Urinary bladder (tissue), 4 donors: ENCODE results near the gene RORB. TPM values are rescaled to one million over a fixed set of nuclear protein-coding genes. Genes with fewer than 3 reads are reported as not detected.
"Not testable (repeated sequence)": the region's sequence is repeated elsewhere in the genome, so short reads cannot be mapped to it uniquely, and the experiment has no call there.

ENCODE experiments used
- DNase-seq: peaks from one replicate; pipeline ENCODE4 v3.0.0-alpha.2; 2015; ENCODE audit errors: extremely low spot score
- H3K27ac ChIP-seq: one replicate; pipeline ENCODE4 v1.5.1; 2013; ENCODE audit warnings: low read depth, mild to moderate bottlenecking, moderate library complexity
- H3K36me3 ChIP-seq: one replicate; pipeline ENCODE4 v1.6.1; 2013; ENCODE audit warnings: mild to moderate bottlenecking, moderate library complexity; ENCODE audit not compliant: insufficient read depth
- H3K4me1 ChIP-seq: one replicate; pipeline ENCODE4 v1.6.1; 2013; ENCODE audit warnings: mild to moderate bottlenecking, moderate library complexity; ENCODE audit not compliant: insufficient read depth
- H3K4me3 ChIP-seq: one replicate; pipeline ENCODE4 v1.5.1; 2013; ENCODE audit warnings: low read depth, low read length
- WGBS: extraction: QIAGEN DNeasy Blood & Tissue Kit; methylation state at CpG from one replicate; pipeline ENCODE4 v1.1.7; 2013; 5-methylcytosine and 5-hydroxymethylcytosine counted together
- polyA plus RNA-seq: library from polyadenylated mRNA; stranded (reverse); fragments of 200-250 nt; gene quantifications from one replicate; pipeline ENCODE4 v1.2.3, GENCODE V29; 2013
- total RNA-seq: library from RNA; depleted of rRNA; stranded (reverse); fragments of >200 nt; gene quantifications from one replicate; pipeline ENCODE4 v1.2.3, GENCODE V29; 2014
- donor health status: healthy with polysubstance abuse.
- donor health status: healthy.

Gene RORB
- total and polyA plus RNA-seq, 2 donors: 0.13 to 0.74 TPM

DNA sequence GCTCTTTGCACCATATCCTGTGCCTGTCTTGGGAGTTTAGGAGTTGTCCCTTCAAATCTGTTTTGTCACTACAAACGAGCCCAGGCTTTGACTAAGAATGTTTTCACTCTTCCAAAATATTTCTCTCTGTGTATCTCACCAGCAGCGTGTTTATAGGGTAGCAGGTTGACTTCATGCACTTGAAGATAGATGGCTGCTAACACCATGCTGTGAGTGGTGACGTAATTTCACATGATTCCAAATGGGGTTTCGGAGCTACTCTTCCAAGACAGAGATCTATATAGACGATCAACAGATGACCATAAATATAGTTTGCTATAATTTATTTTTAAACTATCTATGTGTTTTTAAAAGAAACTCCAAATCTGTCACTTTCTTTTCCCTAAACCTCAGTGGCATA is 30.6 kb downstream of the RORB start:
- H3K4me1 ChIP-seq: no peaks in the 10 kb centered on the region
- no peaks in the 10 kb centered on the region for H3K36me3 ChIP-seq
- no peak overlapping the region for H3K27ac ChIP-seq
- DNase-seq: no peak
- 66% methylated on average over 5 of the region's 5 CpGs for WGBS
- no peak overlapping the region for H3K4me3 ChIP-seq

DNA sequence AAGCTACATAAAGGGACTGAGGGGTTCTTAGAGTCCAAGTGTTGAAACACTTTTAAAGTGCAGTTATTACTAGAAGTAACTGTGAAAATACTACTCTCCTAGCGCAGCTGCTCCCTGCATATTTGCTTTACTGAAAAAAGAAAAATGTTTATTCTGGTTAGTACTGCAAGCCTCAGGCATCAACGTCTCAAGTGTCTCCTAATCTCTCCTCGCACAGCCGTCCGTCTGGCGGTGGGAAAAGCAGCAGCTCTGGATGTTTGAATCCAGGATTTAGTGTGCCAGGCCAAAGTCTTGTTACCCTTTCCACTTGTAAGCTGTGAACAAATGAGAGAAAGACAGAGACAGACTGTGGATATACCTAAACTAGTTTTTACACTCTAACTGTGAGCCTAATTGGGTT is 31.1 kb downstream of the RORB start:
- Histone ChIP-seq H3K27ac (no peak overlapping the region), H3K36me3 (no peaks in the 10 kb centered on the region), H3K4me1 (no peaks in the 10 kb centered on the region), H3K4me3 (no peak overlapping the region)
- 32% methylated on average over 6 of the region's 6 CpGs for WGBS
- no peak for DNase-seq

DNA sequence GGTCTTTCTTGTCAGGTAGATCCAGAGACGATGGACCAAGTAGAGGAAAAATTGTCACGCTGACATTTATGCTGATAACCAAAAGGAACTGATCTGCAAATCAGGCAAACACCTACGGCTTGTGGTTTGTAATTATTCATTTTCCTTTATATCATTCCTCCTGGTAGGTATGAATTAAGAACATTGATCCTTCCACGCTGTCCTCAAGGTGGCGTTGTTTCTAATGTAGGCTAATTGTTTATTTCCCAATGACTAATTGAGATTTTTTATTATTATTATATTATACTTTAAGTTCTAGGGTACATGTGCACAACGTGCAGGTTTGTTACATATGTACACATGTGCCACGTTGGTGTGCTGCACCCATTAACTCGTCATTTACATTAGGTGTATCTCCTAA is 33.3 kb downstream of the RORB start:
- DNase-seq, H3K36me3 ChIP-seq, H3K4me3 ChIP-seq, H3K4me1 ChIP-seq, H3K27ac ChIP-seq: not testable (repeated sequence)
- 71% methylated on average over 8 of the region's 8 CpGs for WGBS

DNA sequence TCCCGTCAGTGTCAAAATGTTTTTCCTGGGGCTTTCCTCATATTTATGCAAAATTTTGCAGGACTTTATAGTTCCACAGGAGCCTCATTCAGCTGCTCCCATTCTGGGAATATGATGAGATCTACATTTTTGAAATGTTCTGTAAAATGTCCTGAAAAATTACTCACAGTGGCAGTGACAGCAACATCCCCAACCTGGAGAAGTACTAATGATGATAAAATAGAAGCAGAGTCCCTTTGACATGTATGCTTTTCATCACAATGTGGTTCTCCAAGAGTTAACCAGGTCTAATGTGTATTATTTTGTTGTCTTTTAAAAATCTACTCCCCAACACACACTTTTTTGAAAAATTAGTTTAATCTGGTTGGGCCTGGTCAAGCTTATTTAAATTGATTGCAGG is 36.1 kb downstream of the RORB start:
- H3K36me3 ChIP-seq: no peaks in the 10 kb centered on the region
- no peak overlapping the region for H3K27ac ChIP-seq
- DNase-seq: no peak
- no peaks in the 10 kb centered on the region for H3K4me1 ChIP-seq
- no peak overlapping the region for H3K4me3 ChIP-seq
- 77% methylated on average over 1 of the region's 1 CpG for WGBS

DNA sequence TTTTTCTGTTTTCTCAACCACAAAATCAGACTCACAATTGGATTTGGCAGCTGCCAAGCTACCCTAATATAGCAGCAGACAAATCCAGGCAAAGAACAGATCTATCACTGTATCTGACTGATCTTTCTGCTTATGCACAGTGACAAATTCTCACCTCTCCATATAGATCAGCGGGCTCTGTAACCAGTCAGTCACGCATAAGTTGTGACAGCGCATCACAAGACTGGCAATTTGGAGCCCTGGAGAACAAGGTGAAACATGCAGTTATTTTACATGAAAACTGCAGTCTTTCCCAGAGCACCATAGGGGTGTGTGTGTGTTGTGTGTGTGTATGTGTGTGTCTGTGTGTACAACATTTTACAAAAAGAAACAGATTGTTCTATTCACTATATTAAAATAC is 37.7 kb downstream of the RORB start:
- Histone ChIP-seq H3K36me3 (no peaks in the 10 kb centered on the region), H3K27ac (no peak overlapping the region), H3K4me1 (no peaks in the 10 kb centered on the region), H3K4me3 (no peak overlapping the region)
- 89% methylated on average over 3 of the region's 3 CpGs for WGBS
- no peak for DNase-seq

DNA sequence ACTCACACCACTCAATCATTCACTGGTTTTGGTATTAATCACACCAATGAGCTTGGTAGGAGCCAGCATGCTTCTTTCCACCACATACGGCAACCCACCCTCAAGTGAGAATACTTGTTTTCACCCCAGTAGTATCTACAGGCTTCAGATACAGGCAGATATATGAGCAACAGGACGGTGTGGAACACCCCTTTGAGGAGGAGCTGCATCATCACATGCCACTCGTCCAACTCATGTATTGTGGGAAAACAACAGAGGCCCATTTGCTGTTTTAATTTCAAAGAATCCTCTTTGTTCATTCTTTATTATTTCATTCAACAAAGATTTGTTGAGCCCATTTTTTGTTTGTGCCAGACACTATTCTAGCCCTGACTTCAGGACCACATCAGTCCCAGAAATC is 46.0 kb downstream of the RORB start:
- 41% methylated on average over 3 of the region's 3 CpGs for WGBS
- Histone ChIP-seq H3K4me1 (no peaks in the 10 kb centered on the region), H3K36me3 (peaks cover 2% of the 10 kb centered on the region)

DNA sequence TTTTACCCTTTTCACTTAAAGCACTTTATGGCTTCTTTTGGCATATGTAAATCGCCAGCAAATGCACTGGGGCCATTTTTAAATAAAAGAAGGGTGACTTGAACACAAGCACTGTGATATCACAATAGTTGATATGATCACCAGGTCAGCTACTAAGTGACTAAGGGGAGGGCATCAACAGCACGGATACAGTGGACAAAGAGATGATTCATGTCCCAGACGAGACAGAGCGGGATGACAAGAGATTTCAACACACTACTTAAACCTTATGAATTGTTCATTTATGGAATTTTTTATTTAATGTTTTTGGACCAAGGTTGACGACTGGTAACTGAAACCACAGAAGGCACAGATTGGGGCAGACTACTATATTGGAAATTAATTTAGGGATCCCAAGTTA is 54.1 kb downstream of the RORB start:
- Histone ChIP-seq H3K27ac (no peak overlapping the region), H3K4me1 (no peaks in the 10 kb centered on the region), H3K36me3 (no peaks in the 10 kb centered on the region), H3K4me3 (no peak overlapping the region)
- no peak for DNase-seq
- WGBS: 76% methylated on average over 5 of the region's 5 CpGs

More for the DNA sequence above, 46.0 kb downstream of the RORB start:
- H3K4me3 ChIP-seq: no peak overlapping the region
- H3K27ac ChIP-seq: no peak overlapping the region
- DNase-seq: no peak

DNA sequence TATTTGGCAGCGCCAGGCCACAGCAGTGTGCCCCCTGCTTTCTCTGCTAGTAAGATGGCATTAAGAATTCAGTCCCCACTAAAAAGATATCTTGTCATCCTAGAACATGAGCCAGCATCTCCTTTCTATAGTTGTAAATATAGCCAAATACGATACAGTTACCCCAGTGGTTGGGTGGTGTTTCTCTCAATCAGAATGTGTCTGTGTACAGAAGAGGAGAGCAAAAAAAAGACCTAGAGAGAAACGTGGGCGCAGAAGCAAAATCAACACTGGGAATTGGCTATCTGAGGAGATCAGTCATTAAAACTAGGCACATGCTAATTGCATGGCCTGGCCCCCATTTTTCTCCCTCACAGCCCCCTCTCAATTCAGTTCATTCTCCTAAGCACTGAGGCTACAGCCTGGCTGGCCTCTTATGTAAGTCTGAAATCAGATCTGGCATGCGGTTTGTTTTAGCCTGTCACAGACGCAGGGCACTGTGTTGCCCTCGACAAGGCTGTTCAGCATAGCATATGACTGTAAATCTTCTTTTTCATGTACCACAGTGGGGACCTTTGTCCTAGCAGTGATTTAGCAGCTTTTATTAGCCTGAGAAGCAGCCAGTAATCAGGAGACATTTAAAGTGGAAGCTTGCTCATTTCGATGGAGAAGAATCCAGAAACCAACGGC is 57.8 kb downstream of the RORB start:
- no peaks in the 10 kb centered on the region for H3K4me1 ChIP-seq
- H3K36me3 ChIP-seq: no peaks in the 10 kb centered on the region
- no peak overlapping the region for H3K27ac ChIP-seq
- DNase-seq: peak; percentile 20
- 37% methylated on average over 9 of the region's 9 CpGs for WGBS
- H3K4me3 ChIP-seq: no peak overlapping the region

DNA sequence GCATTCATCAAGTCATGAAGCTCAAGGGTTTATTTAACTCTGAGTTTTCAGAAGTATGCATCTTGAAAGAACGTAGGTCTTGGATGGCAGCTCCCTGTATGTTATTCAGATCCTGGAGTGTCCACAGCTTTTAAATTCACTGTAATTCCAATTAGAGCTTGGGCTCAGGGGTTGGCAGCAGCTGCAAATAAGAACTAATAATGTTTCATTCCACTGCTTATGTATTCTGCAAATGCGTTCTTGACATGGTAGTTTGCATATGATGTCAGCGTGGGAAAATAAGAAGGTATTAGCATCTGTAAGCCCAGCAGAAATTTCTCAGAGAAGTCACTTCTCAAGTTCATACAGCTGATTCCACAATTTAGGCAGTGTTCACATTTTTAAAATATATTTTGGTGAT is 58.4 kb downstream of the RORB start:
- Histone ChIP-seq H3K27ac (no peak overlapping the region), H3K4me1 (no peaks in the 10 kb centered on the region), H3K36me3 (no peaks in the 10 kb centered on the region), H3K4me3 (no peak overlapping the region)
- 65% methylated on average over 3 of the region's 3 CpGs for WGBS
- DNase-seq: no peak

DNA sequence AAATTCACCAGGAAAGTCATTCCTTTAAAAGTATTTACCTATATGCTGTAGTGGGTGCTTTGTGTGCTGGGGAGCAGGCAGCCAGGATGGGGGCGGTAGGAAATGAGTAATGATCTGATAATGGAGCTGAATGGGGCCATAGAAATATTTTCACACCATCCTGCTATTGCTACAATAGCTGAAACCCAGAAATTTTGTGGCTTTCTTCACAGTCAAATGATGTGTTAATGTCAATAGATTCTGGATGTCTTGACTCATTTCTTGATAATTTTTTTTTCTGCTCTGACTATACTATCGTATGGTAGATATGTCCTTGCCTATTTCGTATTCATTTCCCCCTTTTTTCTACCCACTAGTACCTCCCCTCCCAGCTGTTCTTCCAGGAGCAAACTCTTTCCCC is 59.5 kb downstream of the RORB start:
- Histone ChIP-seq H3K27ac (no peak overlapping the region), H3K4me1 (no peaks in the 10 kb centered on the region), H3K4me3 (no peak overlapping the region), H3K36me3 (no peaks in the 10 kb centered on the region)
- 61% methylated on average over 3 of the region's 3 CpGs for WGBS
- no peak for DNase-seq

DNA sequence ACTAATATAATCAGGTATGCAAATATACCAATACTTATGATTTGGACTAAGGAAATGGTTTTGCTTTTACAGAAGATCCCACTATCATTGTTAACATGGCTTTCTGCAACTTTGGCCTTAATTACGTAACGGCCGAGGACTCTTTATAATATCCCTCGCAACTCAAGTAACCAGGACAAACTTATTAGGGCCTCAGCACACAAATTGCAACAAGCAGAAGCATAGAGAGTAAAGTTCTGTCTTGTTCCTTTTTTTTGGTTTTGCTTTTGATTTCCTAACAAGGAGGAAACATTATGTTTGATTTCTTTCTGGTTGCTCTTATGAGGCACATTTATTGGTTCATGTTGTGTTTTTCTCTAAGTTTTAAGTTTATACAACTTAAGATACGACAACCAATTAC is 60.4 kb downstream of the RORB start:
- H3K27ac ChIP-seq: no peak overlapping the region
- H3K4me1 ChIP-seq: no peaks in the 10 kb centered on the region
- DNase-seq: no peak
- 80% methylated on average over 5 of the region's 5 CpGs for whole genome bisulfite sequencing
- no peak overlapping the region for H3K4me3 ChIP-seq
- no peaks in the 10 kb centered on the region for H3K36me3 ChIP-seq

DNA sequence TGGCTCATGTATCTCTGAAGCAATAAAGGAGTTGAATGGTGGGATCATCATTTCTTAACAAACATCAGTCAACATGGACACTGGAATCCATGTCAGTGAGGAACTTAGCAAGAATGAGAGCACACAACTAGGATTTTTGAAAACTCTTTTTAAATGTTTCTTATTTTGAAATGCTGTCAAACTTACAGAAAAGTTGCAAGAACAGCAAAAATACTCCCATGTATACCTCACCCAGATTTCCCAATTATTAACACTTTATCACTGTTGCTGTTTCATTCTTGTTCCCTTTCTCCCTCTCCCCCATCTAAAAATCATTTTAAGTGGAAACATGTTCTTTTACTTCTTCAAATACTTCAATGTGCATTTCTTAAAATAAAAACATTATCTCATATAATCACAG is 65.5 kb downstream of the RORB start:
- no peaks in the 10 kb centered on the region for H3K4me1 ChIP-seq
- no peak for DNase-seq
- H3K4me3 ChIP-seq: no peak overlapping the region
- H3K27ac ChIP-seq: no peak overlapping the region
- no peaks in the 10 kb centered on the region for H3K36me3 ChIP-seq

DNA sequence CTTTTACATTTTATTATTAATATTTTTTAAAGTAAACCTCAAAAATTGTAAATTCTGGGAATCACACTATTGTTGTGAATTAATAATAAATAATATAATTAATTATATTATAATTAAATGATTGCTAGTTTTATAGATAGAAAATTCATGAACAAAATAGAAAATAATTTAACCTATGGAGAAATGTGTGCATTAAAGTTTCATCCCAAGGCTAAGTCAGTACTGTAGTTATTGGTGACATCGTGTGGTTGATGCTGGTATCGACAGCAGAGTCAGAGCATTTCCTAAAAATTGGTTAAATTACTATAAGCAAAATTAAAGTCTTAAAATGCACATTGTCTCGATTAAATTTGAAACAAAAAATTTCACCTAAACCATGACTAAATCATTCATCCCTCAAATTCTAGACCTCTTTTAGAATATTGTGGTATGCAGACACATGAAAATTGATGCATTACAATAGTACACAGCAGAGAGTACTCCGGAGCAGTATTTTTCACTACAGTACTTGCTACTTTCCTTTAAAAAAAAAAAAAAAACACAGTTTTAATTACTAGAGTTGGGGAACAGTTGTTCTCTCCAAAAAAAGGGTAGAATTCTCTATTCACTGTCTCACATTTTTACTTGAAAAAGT is 73.9 kb downstream of the RORB start:
- Histone ChIP-seq H3K27ac (no peak overlapping the region), H3K4me1 (no peaks in the 10 kb centered on the region), H3K4me3 (no peak overlapping the region), H3K36me3 (no peaks in the 10 kb centered on the region)
- WGBS: 21% methylated on average over 4 of the region's 4 CpGs
- no peak for DNase-seq

DNA sequence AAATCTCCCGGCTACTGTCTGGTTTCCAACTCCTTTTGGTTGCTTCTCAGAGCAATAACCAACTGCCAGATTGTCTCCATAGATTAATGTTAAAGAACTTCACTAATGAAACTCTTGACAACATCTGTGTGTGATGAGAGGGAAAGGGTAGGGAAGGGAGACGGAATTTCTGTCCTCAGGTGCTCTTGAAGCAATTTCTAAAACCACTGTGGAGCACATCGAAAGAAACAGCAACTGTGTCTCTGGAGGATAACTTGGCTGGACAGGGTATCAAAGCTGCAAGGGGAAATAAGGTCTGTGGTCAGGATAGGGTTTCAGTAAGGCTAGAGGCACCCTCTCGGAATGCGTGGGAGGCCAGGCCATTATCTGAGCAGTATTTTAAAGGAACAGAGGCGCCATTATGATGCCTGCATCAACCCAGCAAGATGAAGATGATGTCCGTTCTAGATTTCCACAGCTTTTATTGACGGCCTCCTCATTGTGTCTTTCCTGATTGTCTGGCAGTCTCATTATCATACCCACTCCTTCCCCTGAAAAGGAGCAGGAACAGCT is 76.6 kb downstream of the RORB start:
- no peak overlapping the region for H3K27ac ChIP-seq
- no peaks in the 10 kb centered on the region for H3K36me3 ChIP-seq
- no peaks in the 10 kb centered on the region for H3K4me1 ChIP-seq
- H3K4me3 ChIP-seq: no peak overlapping the region
- 60% methylated on average over 8 of the region's 8 CpGs for WGBS
- DNase-seq: no peak
